Inflammatory macrophage treated with lipopolysaccharide for 1 hour (primary cell): ENCODE measurements around the gene KCNJ14.
A peak's percentile ranks its signal among the peaks of the same experiment; 100 is the strongest.
"Not testable (repeated sequence)": the region's sequence is repeated elsewhere in the genome, so short reads cannot be mapped to it uniquely, and the experiment has no call there.

Experiments
- DNase-seq, 2 donors: peaks; one replicate each; pipeline ENCODE4 v3.0.0-alpha.2; 2020 to 2022

The KCNJ14 gene

GRCh38 chr19:48473161-48473966 is 18.0 kb downstream of the KCNJ14 start:
- DNase-seq = no peak

- DNase-seq = no peak
Observed at GRCh38 chr19:48474084-48474592, 18.8 kb downstream of the KCNJ14 start.

- no peak for DNase-seq
Observed at GRCh38 chr19:48475369-48476068, 20.1 kb downstream of the KCNJ14 start.

GRCh38 chr19:48476176-48476575 is 20.8 kb downstream of the KCNJ14 start:
- DNase-seq = no peak

- DNase-seq = no peak
Observed at GRCh38 chr19:48477067-48477685, 21.8 kb downstream of the KCNJ14 start.

- DNase-seq = no peak
Observed at GRCh38 chr19:48477698-48478338, 22.4 kb downstream of the KCNJ14 start.

- no peak for DNase-seq
Observed at GRCh38 chr19:48478339-48479256, 23.2 kb downstream of the KCNJ14 start.

- DNase-seq = no peak
Observed at GRCh38 chr19:48479686-48480085, 24.3 kb downstream of the KCNJ14 start.

- no peak for DNase-seq
Observed at GRCh38 chr19:48480183-48480557, 24.8 kb downstream of the KCNJ14 start.

- DNase-seq = peak in 1 of 2 donors; percentile 18
Observed at GRCh38 chr19:48480558-48481500, 25.5 kb downstream of the KCNJ14 start.

- no peak for DNase-seq
Observed at GRCh38 chr19:48481846-48482639, 26.7 kb downstream of the KCNJ14 start.

GRCh38 chr19:48483301-48483700 is 27.9 kb downstream of the KCNJ14 start:
- no peak for DNase-seq

- no peak for DNase-seq
Observed at GRCh38 chr19:48484247-48484893, 29.0 kb downstream of the KCNJ14 start.

GRCh38 chr19:48484931-48485612 is 29.7 kb downstream of the KCNJ14 start:
- DNase-seq = no peak

- DNase-seq = not testable (repeated sequence)
Observed at GRCh38 chr19:48486706-48487105, 31.3 kb downstream of the KCNJ14 start.

- DNase-seq = no peak
Observed at GRCh38 chr19:48487544-48487943, 32.2 kb downstream of the KCNJ14 start.

GRCh38 chr19:48487948-48488347 is 32.6 kb downstream of the KCNJ14 start:
- no peak for DNase-seq

GRCh38 chr19:48488478-48488877 is 33.1 kb downstream of the KCNJ14 start:
- DNase-seq = not testable (repeated sequence)
